Measurements from ENCODE around the gene ISCA2.

Gene ISCA2

DNA sequence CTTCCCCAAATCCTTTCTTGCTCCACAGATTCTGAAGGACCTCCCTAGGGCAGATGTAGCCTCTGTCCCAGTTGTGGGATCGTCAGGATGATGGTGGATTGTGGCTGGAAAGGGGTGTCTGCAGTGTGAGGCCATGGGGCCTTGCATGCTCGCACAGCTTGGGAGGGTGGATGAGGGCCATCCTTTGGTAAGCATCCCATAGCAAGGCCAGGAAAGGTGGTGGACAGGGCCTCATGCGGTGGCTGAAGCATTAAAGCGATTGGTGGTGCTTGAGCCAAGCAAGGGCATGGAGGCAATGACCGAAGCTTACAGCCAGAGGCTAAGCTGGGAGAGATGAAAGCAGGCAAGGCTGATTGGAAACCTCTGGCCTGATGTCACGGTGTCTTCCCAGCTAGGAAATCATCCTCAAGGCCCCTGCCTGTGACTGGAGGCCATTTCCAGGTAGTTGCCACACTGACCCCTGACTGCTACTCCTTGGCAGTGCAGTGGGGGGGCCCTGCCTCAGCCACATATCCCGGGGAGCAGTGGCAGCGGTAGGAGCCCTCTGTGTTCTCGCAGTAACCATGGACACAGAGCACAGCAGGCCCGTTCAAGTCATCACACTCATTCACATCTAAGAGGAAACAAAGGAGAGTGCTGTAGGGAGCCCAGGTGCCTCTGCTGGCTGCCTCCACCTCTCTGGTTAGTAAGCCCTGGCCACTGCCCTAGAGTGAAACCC, 7.0 kb downstream of the ISCA2 start:
- H3K27me3 ChIP-seq (replicated peaks; ENCODE audit: control insufficient read depth, insufficient read depth, low read length, poor library complexity, severe bottlenecking), result no peaks in the 10 kb centered on the region
- peaks cover 5% of the 10 kb centered on the region for H3K4me1 ChIP-seq (ENCODE audit: control insufficient read depth, insufficient read depth, low read length, poor library complexity, severe bottlenecking)
- DNase-seq, result no peak
- no peaks in the 10 kb centered on the region for H3K9me3 ChIP-seq (ENCODE audit: control insufficient read depth, low read length)
- H3K36me3 ChIP-seq (ENCODE audit: control insufficient read depth, insufficient read depth, low read length), result peaks cover 5% of the 10 kb centered on the region
- H3K4me3 ChIP-seq (ENCODE audit: insufficient read depth, low read depth, low read length, poor library complexity, severe bottlenecking), result no peak overlapping the region
- no peak overlapping the region for H3K27ac ChIP-seq (ENCODE audit: insufficient read depth, low read length, poor library complexity, severe bottlenecking)

DNA sequence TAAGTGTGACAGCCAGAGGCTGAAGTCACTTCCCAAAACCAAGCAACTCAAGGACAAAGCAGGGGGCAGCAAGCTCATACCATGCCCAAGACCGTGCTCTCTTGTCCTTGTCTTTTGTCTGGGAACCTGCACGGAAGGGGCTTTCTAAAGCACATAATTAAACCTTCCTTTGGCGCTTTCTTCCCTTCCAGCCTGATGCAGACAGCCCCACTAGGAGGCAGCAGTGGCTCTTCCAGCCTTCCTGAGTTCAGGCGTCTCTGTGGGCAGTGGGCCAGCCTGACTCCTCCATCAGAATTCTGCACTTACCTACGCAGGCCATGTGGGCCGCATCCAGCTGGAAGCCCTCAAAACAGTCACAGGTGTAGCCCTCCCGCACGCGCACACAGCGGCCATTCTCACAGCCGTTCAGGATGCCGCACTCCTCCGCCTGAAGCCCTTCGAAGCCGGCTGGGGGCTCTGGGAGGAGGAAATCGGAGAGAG, 7.6 kb downstream of the ISCA2 start:
- no peaks in the 10 kb centered on the region for H3K9me3 ChIP-seq (ENCODE audit: control insufficient read depth, low read length)
- no peaks in the 10 kb centered on the region for H3K27me3 ChIP-seq (replicated peaks; ENCODE audit: control insufficient read depth, insufficient read depth, low read length, poor library complexity, severe bottlenecking)
- peaks cover 2% of the 10 kb centered on the region for H3K4me1 ChIP-seq (ENCODE audit: control insufficient read depth, insufficient read depth, low read length, poor library complexity, severe bottlenecking)
- peaks cover under 1% of the 10 kb centered on the region for H3K36me3 ChIP-seq (ENCODE audit: control insufficient read depth, insufficient read depth, low read length)
- no peak for DNase-seq
- H3K4me3 ChIP-seq (ENCODE audit: insufficient read depth, low read depth, low read length, poor library complexity, severe bottlenecking), result no peak overlapping the region
- no peak overlapping the region for H3K27ac ChIP-seq (ENCODE audit: insufficient read depth, low read length, poor library complexity, severe bottlenecking)

- DNase-seq, result no peak
- H3K4me1 ChIP-seq (ENCODE audit: control insufficient read depth, insufficient read depth, low read length, poor library complexity, severe bottlenecking), result peaks cover 2% of the 10 kb centered on the region
- H3K27ac ChIP-seq (ENCODE audit: insufficient read depth, low read length, poor library complexity, severe bottlenecking), result no peak overlapping the region
- H3K36me3 ChIP-seq (ENCODE audit: control insufficient read depth, insufficient read depth, low read length), result no peaks in the 10 kb centered on the region
- H3K4me3 ChIP-seq (ENCODE audit: insufficient read depth, low read depth, low read length, poor library complexity, severe bottlenecking), result no peak overlapping the region
- H3K9me3 ChIP-seq (ENCODE audit: control insufficient read depth, low read length), result no peaks in the 10 kb centered on the region
- H3K27me3 ChIP-seq (replicated peaks; ENCODE audit: control insufficient read depth, insufficient read depth, low read length, poor library complexity, severe bottlenecking), result no peaks in the 10 kb centered on the region
Measured at GRCh38 chr14:74501691-74502090, 8.1 kb downstream of the ISCA2 start.

DNA sequence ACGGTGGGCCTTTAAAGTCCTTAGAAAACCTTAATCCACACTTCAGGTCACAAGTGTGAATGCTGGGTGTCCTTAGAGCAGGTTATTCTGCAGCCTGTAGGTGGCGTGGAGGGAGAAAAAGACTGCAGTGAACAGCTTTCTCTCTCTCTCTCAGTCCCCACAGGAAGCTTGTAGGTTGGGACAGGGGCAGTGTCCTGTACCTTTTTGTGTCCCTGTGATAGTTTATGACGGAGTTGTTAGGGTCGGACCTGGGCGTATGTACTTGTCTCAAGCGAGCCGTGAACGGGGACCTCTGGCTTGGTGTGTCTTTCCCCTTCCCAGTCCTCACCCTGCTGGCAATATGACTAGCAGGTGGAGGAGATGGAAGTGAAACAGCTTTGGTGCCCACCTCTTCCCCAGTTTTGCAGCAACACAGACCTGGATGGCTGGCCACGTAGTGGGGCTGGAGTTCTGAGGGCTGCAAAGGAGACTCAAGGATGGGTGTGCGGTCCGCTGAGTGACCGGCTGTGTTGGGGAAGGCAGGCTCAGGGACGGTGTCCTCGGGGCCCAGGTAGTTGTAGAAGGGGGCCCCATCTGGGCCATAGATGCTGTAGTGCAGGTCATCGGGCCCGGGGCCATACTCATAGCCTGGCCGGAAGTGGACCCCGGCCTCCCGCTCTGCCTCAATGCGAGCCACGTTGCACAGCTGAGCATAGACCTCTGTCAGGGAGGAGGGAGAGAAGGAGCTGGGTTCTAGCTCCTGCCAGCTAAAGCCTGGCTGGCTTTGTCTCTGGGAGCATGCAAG, 8.9 kb downstream of the ISCA2 start:
- no peaks in the 10 kb centered on the region for H3K27me3 ChIP-seq (replicated peaks; ENCODE audit: control insufficient read depth, insufficient read depth, low read length, poor library complexity, severe bottlenecking)
- H3K4me3 ChIP-seq (ENCODE audit: insufficient read depth, low read depth, low read length, poor library complexity, severe bottlenecking), result no peak overlapping the region
- H3K36me3 ChIP-seq (ENCODE audit: control insufficient read depth, insufficient read depth, low read length), result no peaks in the 10 kb centered on the region
- DNase-seq, result no peak
- no peaks in the 10 kb centered on the region for H3K9me3 ChIP-seq (ENCODE audit: control insufficient read depth, low read length)
- peaks cover 2% of the 10 kb centered on the region for H3K4me1 ChIP-seq (ENCODE audit: control insufficient read depth, insufficient read depth, low read length, poor library complexity, severe bottlenecking)
- no peak overlapping the region for H3K27ac ChIP-seq (ENCODE audit: insufficient read depth, low read length, poor library complexity, severe bottlenecking)

- no peaks in the 10 kb centered on the region for H3K36me3 ChIP-seq (ENCODE audit: control insufficient read depth, insufficient read depth, low read length)
- no peak for DNase-seq
- peaks cover 2% of the 10 kb centered on the region for H3K4me1 ChIP-seq (ENCODE audit: control insufficient read depth, insufficient read depth, low read length, poor library complexity, severe bottlenecking)
- H3K4me3 ChIP-seq (ENCODE audit: insufficient read depth, low read depth, low read length, poor library complexity, severe bottlenecking), result no peak overlapping the region
- H3K27me3 ChIP-seq (replicated peaks; ENCODE audit: control insufficient read depth, insufficient read depth, low read length, poor library complexity, severe bottlenecking), result no peaks in the 10 kb centered on the region
- no peak overlapping the region for H3K27ac ChIP-seq (ENCODE audit: insufficient read depth, low read length, poor library complexity, severe bottlenecking)
- no peaks in the 10 kb centered on the region for H3K9me3 ChIP-seq (ENCODE audit: control insufficient read depth, low read length)
Measured at GRCh38 chr14:74503291-74503937, 9.8 kb downstream of the ISCA2 start.

DNA sequence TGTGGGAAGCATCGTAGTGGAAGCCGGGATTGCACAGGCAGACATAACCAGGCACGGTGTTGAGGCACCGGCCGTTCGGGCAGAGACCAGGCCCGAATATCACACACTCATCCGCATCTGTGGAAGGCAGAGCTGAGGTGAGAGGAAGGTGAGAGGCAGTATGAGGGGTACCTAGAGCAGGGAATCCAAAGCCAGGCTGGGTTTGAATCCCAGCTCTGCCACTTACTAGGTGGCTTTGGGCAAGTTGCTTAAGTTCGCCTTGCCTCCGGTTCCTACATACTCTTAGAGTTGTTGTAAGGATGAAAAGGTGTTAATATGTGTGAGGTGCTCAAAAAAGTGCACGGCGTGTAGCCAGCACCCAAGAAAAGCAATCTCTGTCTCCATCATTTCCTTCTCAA, 10.4 kb downstream of the ISCA2 start:
- Histone ChIP-seq H3K4me3 (ENCODE audit: insufficient read depth, low read depth, low read length, poor library complexity, severe bottlenecking) (no peak overlapping the region), H3K27me3 (replicated peaks; ENCODE audit: control insufficient read depth, insufficient read depth, low read length, poor library complexity, severe bottlenecking) (no peaks in the 10 kb centered on the region), H3K9me3 (ENCODE audit: control insufficient read depth, low read length) (no peaks in the 10 kb centered on the region), H3K36me3 (ENCODE audit: control insufficient read depth, insufficient read depth, low read length) (no peaks in the 10 kb centered on the region), H3K27ac (ENCODE audit: insufficient read depth, low read length, poor library complexity, severe bottlenecking) (no peak overlapping the region), H3K4me1 (ENCODE audit: control insufficient read depth, insufficient read depth, low read length, poor library complexity, severe bottlenecking) (peaks cover 2% of the 10 kb centered on the region)
- DNase-seq, result no peak

- no peaks in the 10 kb centered on the region for H3K27me3 ChIP-seq (replicated peaks; ENCODE audit: control insufficient read depth, insufficient read depth, low read length, poor library complexity, severe bottlenecking)
- H3K36me3 ChIP-seq (ENCODE audit: control insufficient read depth, insufficient read depth, low read length), result no peaks in the 10 kb centered on the region
- DNase-seq, result no peak
- no peak overlapping the region for H3K4me3 ChIP-seq (ENCODE audit: insufficient read depth, low read depth, low read length, poor library complexity, severe bottlenecking)
- H3K9me3 ChIP-seq (ENCODE audit: control insufficient read depth, low read length), result no peaks in the 10 kb centered on the region
- H3K4me1 ChIP-seq (ENCODE audit: control insufficient read depth, insufficient read depth, low read length, poor library complexity, severe bottlenecking), result peaks cover 2% of the 10 kb centered on the region
- no peak overlapping the region for H3K27ac ChIP-seq (ENCODE audit: insufficient read depth, low read length, poor library complexity, severe bottlenecking)
Measured at GRCh38 chr14:74504412-74504811, 10.8 kb downstream of the ISCA2 start.

GRCh38 chr14:74504874-74505720, 11.5 kb downstream of the ISCA2 start:
- Histone ChIP-seq H3K36me3 (ENCODE audit: control insufficient read depth, insufficient read depth, low read length) (no peaks in the 10 kb centered on the region), H3K27ac (ENCODE audit: insufficient read depth, low read length, poor library complexity, severe bottlenecking) (no peak overlapping the region), H3K4me1 (ENCODE audit: control insufficient read depth, insufficient read depth, low read length, poor library complexity, severe bottlenecking) (peaks cover 2% of the 10 kb centered on the region), H3K27me3 (replicated peaks; ENCODE audit: control insufficient read depth, insufficient read depth, low read length, poor library complexity, severe bottlenecking) (no peaks in the 10 kb centered on the region), H3K4me3 (ENCODE audit: insufficient read depth, low read depth, low read length, poor library complexity, severe bottlenecking) (no peak overlapping the region), H3K9me3 (ENCODE audit: control insufficient read depth, low read length) (no peaks in the 10 kb centered on the region)
- no peak for DNase-seq

GRCh38 chr14:74505831-74506230, 12.3 kb downstream of the ISCA2 start:
- no peaks in the 10 kb centered on the region for H3K9me3 ChIP-seq (ENCODE audit: control insufficient read depth, low read length)
- H3K36me3 ChIP-seq (ENCODE audit: control insufficient read depth, insufficient read depth, low read length), result no peaks in the 10 kb centered on the region
- H3K4me1 ChIP-seq (ENCODE audit: control insufficient read depth, insufficient read depth, low read length, poor library complexity, severe bottlenecking), result peaks cover 2% of the 10 kb centered on the region
- H3K27me3 ChIP-seq (replicated peaks; ENCODE audit: control insufficient read depth, insufficient read depth, low read length, poor library complexity, severe bottlenecking), result no peaks in the 10 kb centered on the region
- no peak overlapping the region for H3K4me3 ChIP-seq (ENCODE audit: insufficient read depth, low read depth, low read length, poor library complexity, severe bottlenecking)
- no peak overlapping the region for H3K27ac ChIP-seq (ENCODE audit: insufficient read depth, low read length, poor library complexity, severe bottlenecking)
- DNase-seq, result no peak

Data from effector memory CD4-positive, alpha-beta T cell (primary cell).